Testis (tissue), 3 donors: ENCODE results near the gene COG1. TPM values are rescaled to one million over a fixed set of nuclear protein-coding genes. Genes with fewer than 3 reads are reported as not detected.

Source experiments
- DNase-seq: peaks from one replicate; pipeline ENCODE4 v3.0.0-alpha.2; 2019
- H3K27ac ChIP-seq, 2 donors: fragments of 200-600 bp; sonication (generic); one replicate each; pipeline ENCODE4 v1.5.1; 2019
- H3K27me3 ChIP-seq: fragments of 200-600 bp; sonication (generic); one replicate; pipeline ENCODE4 v1.5.1; 2019
- H3K36me3 ChIP-seq: fragments of 200-600 bp; sonication (generic); one replicate; pipeline ENCODE4 v1.5.1; 2017; ENCODE audit warnings: low read depth; ENCODE audit errors: missing control alignments
- H3K4me1 ChIP-seq: fragments of 200-600 bp; sonication (generic); one replicate; pipeline ENCODE4 v1.5.1; 2019
- H3K4me3 ChIP-seq, 2 donors: fragments of 200-600 bp; sonication (generic); one replicate each; pipeline ENCODE4 v1.5.1; 2017 to 2019
- H3K9me3 ChIP-seq: fragments of 200-600 bp; sonication (generic); one replicate; pipeline ENCODE4 v1.5.1; 2017
- CTCF ChIP-seq, 3 experiments: fragments of 450-650 bp in 2 of 3; fragments of 200-600 bp in 1 of 3; sonication (generic) in 1 of 3; IDR thresholded peaks; one replicate each; pipeline ENCODE4 v1.5.1; 2016 to 2019; ENCODE audit warnings: antibody characterized with exemption in 3 of 3, mild to moderate bottlenecking in 2 of 3, moderate library complexity in 1 of 3
- POLR2A ChIP-seq: fragments of 450-650 bp; IDR thresholded peaks from one replicate; pipeline ENCODE4 v1.6.1; 2017; ENCODE audit warnings: antibody characterized with exemption, mild to moderate bottlenecking, moderate library complexity
- WGBS, 2 donors: methylation state at CpG; one replicate each; pipeline ENCODE4 v1.1.5; 2018; 5-methylcytosine and 5-hydroxymethylcytosine counted together
- intact Hi-C: fragments of 100-400 bp; cut with DNase I; formaldehyde crosslinking; loops from one replicate; pipeline ENCODE4 v1.15.1; 2023; ENCODE audit warnings: low total_unique reads
- polyA plus RNA-seq: library from polyadenylated mRNA; stranded (reverse); fragments of 350-450 nt; fragmentation: Illumina TruSeq; extraction: RNeasy Lipid Tissue Mini Kit (QIAGEN cat#74804); gene quantifications from one replicate; pipeline ENCODE4 v1.2.3, GENCODE V29; 2014; ENCODE audit warnings: low read depth, low replicate concordance; ENCODE audit not compliant: insufficient read depth
- total RNA-seq, 2 donors: library from RNA; depleted of rRNA; stranded (reverse); fragments of >200 nt; gene quantifications; one replicate each; pipeline ENCODE4 v1.2.3, GENCODE V29; 2016

COG1 gene
- total and polyA plus RNA-seq, 3 donors from 2014 or later, result 56.3 to 61.8 (median 58.3) TPM

- no peak overlapping the region for H3K27ac ChIP-seq
- no peak overlapping the region for H3K4me3 ChIP-seq
- no peaks in the 10 kb centered on the region for H3K27me3 ChIP-seq
- no peaks in the 10 kb centered on the region for H3K9me3 ChIP-seq
- no peak for TF ChIP-seq CTCF (IDR thresholded peaks at IDR 0.05)
- no peak for TF ChIP-seq POLR2A
- DNase-seq, result no peak
- WGBS, 2 donors, result 74 to 84% methylated on average over 5 of the region's 5 CpGs
- H3K36me3 ChIP-seq, result no peaks in the 10 kb centered on the region
- H3K4me1 ChIP-seq, result no peaks in the 10 kb centered on the region
- intact Hi-C loops, result no loop called here
Observed at GRCh38 chr17:73179387-73179786, 13.5 kb upstream of the COG1 start.

DNA sequence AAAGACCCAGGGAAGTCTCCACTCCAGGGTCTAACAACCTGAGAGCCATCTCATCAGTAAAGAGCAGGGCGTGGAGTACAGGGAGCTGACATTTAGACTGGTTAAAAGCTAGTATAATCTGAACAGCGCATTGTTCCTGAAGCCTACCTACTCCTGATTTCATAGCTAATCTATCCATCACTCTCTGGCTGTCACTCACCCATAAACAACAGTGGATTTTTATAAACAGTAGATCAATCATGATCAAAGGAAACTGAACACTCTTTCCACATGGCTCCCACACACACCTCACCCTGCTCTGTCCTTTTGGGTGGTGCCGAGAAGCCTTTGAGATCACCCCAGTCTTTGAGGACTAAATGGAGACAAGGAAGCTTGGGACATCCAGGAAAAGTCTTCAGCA is 13.0 kb upstream of the COG1 start:
- Histone ChIP-seq H3K27ac (no peak overlapping the region), H3K9me3 (no peaks in the 10 kb centered on the region), H3K27me3 (no peaks in the 10 kb centered on the region), H3K4me3 (no peak overlapping the region), H3K36me3 (no peaks in the 10 kb centered on the region), H3K4me1 (no peaks in the 10 kb centered on the region)
- TF ChIP-seq CTCF (IDR thresholded peaks at IDR 0.05) (no peak), POLR2A (no peak)
- WGBS, 2 donors, result 60 to 70% methylated on average over 3 of the region's 3 CpGs
- intact Hi-C loops, result no loop called here
- no peak for DNase-seq

DNA sequence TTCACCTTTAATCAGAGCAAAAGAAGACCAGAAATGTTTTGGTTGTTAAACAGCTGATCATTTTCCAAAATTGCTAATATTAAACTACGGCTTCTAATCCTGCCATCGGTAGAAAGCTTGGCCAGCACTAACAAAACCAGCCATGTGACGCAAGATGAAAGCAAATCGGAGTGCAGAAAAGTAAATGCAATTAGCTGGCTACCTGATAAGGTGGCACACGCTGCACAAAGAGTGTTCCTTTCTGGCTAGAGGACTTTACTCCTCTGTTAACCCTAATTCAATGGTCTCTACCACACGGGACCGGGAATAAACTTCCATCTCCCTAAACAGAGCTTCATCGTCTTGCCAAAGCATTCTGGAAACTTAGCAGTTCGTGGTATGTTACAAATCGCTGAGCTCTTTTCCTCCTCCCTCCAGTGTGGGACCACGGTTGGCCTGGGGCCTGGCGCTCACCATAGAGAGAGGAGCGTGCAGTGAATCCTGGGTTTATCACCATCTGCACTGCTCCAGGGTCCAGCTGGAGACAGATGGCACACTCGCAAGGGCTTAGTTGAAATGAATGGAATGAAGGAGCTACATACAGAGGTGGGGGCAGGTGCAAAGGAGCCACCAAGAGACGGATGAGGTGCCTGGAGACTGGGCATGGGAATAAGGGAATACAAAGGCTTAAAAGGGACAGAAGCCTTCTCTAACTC is 10.1 kb upstream of the COG1 start:
- DNase-seq, result no peak
- TF ChIP-seq POLR2A, result no peak
- TF ChIP-seq CTCF (IDR thresholded peaks at IDR 0.05), result no peak
- no peaks in the 10 kb centered on the region for H3K27me3 ChIP-seq
- H3K9me3 ChIP-seq, result no peaks in the 10 kb centered on the region
- intact Hi-C loops, result no loop called here
- no peaks in the 10 kb centered on the region for H3K36me3 ChIP-seq
- H3K4me3 ChIP-seq, result no peak overlapping the region
- 37 to 41% methylated on average over 15 of the region's 15 CpGs for WGBS, 2 donors
- no peaks in the 10 kb centered on the region for H3K4me1 ChIP-seq
- no peak overlapping the region for H3K27ac ChIP-seq

DNA sequence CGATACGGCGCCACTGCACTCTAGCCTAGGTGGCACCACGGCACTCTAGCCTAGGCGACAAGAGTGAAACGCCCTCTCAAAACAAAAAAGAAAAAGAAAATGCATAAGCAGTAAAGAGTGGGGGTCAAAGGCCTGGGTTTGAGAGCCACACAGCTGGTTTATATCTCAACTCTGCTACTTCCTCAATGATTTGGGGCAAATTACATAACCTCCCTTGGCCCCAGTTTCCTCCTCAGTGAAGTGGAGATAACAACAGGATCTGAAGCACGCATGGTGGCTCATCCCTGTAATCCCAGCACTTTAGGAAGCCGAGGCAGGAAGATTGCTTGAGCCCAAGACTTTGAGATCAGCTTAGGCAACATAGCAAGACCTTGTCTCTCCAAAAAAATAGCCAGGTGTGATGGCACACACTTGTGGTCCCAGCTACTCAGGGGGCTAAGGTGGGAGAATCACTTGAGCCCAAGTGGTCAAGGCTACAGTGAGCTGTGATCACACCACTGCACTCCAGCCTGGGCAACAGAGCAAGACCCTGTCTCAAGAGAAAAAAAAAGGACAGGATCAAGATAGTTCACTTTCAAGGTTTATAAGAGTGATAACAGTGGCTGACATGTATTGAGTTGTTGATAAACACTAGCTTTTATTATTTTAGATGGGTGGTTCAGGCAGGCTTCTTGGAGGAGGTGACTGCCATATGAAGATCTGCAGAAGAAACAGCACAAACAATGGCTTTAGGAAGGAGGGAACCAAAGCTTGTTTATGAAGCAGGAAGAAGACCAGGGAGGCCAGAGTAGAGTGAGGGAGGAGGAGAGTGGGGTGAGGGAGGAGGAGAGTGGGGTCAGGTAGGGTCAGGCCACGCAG is 8.5 kb upstream of the COG1 start:
- intact Hi-C loops, result no loop called here
- H3K9me3 ChIP-seq, result no peaks in the 10 kb centered on the region
- 77 to 85% methylated on average over 9 of the region's 9 CpGs for WGBS, 2 donors
- DNase-seq, result no peak
- no peak for TF ChIP-seq POLR2A
- TF ChIP-seq CTCF (IDR thresholded peaks at IDR 0.05), result no peak
- H3K27me3 ChIP-seq, result no peaks in the 10 kb centered on the region
- H3K27ac ChIP-seq, result no peak overlapping the region
- H3K4me1 ChIP-seq, result no peaks in the 10 kb centered on the region
- H3K4me3 ChIP-seq, result no peak overlapping the region
- H3K36me3 ChIP-seq, result no peaks in the 10 kb centered on the region
